Spinal cord (tissue), 10 donors: ENCODE results near the gene CNST. TPM values are rescaled to one million over a fixed set of nuclear protein-coding genes. Genes with fewer than 3 reads are reported as not detected.
"Not testable (repeated sequence)": the region's sequence is repeated elsewhere in the genome, so short reads cannot be mapped to it uniquely, and the experiment has no call there.

Experiments
- DNase-seq, 6 donors: peaks; one replicate each; pipeline versions ENCODE4 v3.0.0 to v3.0.0-alpha.2; 2013 to 2015; ENCODE audit warnings: low spot score in 6 of 6, low read depth in 4 of 6
- H3K27ac ChIP-seq: one replicate; pipeline ENCODE4 v1.5.1; 2013; ENCODE audit warnings: low read depth, low read length, control low read depth
- H3K27me3 ChIP-seq: one replicate; pipeline ENCODE4 v1.6.1; 2013; ENCODE audit warnings: low read length; ENCODE audit not compliant: control insufficient read depth, insufficient read depth
- H3K36me3 ChIP-seq: one replicate; pipeline ENCODE4 v1.6.1; 2013; ENCODE audit warnings: low read length; ENCODE audit not compliant: control insufficient read depth, insufficient read depth
- H3K4me1 ChIP-seq: one replicate; pipeline ENCODE4 v1.6.1; 2013; ENCODE audit warnings: low read length; ENCODE audit not compliant: control insufficient read depth, insufficient read depth
- H3K4me3 ChIP-seq: one replicate; pipeline ENCODE4 v1.5.1; 2013; ENCODE audit warnings: low read depth, low read length, control low read depth
- H3K9me3 ChIP-seq: one replicate; pipeline ENCODE4 v1.6.1; 2013; ENCODE audit warnings: low read length; ENCODE audit not compliant: control insufficient read depth, insufficient read depth
- WGBS: methylation state at CpG from one replicate; pipeline ENCODE4 v1.1.5; 2013; ENCODE audit warnings: missing lambda C conversion rate; ENCODE audit not compliant: insufficient coverage; 5-methylcytosine and 5-hydroxymethylcytosine counted together
- polyA plus RNA-seq, 2 donors: library from polyadenylated mRNA; unstranded; fragments of 120-200 nt; gene quantifications; one replicate each; pipeline ENCODE4 v1.2.1, GENCODE V29; 2013; ENCODE audit not compliant: insufficient read length in 2 of 2
- small RNA-seq: library from RNA; depleted of rRNA; stranded (forward); fragments of <200 nt; gene quantifications from one replicate; pipeline ENCODE3, GENCODE V24; 2014; ENCODE audit warnings: low replicate concordance
- total RNA-seq, 2 donors: library from RNA; depleted of rRNA in 1 of 2; stranded (reverse); fragments of 120-200 nt in 1 of 2; fragments of >200 nt in 1 of 2; gene quantifications; one replicate each; pipeline versions ENCODE4 v1.2.3 to v1.2.4, GENCODE V29; 2013 to 2014
- donor health status: healthy.

CNST gene
- total and polyA plus RNA-seq, 4 donors = 17.1 to 48.1 (median 21.7) TPM

GRCh38 chr1:246709196-246709595 lies 142.9 kb downstream of the CNST start:
- Histone ChIP-seq H3K27me3 (no peaks in the 10 kb centered on the region), H3K36me3 (no peaks in the 10 kb centered on the region), H3K4me3 (no peak overlapping the region), H3K27ac (no peak overlapping the region), H3K9me3 (no peaks in the 10 kb centered on the region), H3K4me1 (no peaks in the 10 kb centered on the region)
- WGBS = 98% methylated on average over 4 of the region's 4 CpGs
- no peak for DNase-seq

GRCh38 chr1:246709835-246710234 lies 143.6 kb downstream of the CNST start:
- Histone ChIP-seq H3K36me3 (no peaks in the 10 kb centered on the region), H3K9me3 (no peaks in the 10 kb centered on the region), H3K27ac (no peak overlapping the region)

GRCh38 chr1:246711548-246712003 lies 145.3 kb downstream of the CNST start:
- no peak overlapping the region for H3K4me3 ChIP-seq
- no peak overlapping the region for H3K27ac ChIP-seq
- no peak for DNase-seq
- no peaks in the 10 kb centered on the region for H3K27me3 ChIP-seq
- WGBS = 82% methylated on average over 3 of the region's 3 CpGs
- H3K4me1 ChIP-seq = no peaks in the 10 kb centered on the region
- H3K9me3 ChIP-seq = no peaks in the 10 kb centered on the region
- H3K36me3 ChIP-seq = no peaks in the 10 kb centered on the region

More at GRCh38 chr1:246709835-246710234, 143.6 kb downstream of the CNST start:
- DNase-seq = no peak
- H3K27me3 ChIP-seq = no peaks in the 10 kb centered on the region
- no peaks in the 10 kb centered on the region for H3K4me1 ChIP-seq
- H3K4me3 ChIP-seq = no peak overlapping the region
- 0% methylated on average over 1 of the region's 2 CpGs for WGBS

GRCh38 chr1:246712428-246712827 lies 146.2 kb downstream of the CNST start:
- not testable (repeated sequence) for H3K9me3 ChIP-seq, H3K4me3 ChIP-seq, H3K36me3 ChIP-seq, DNase-seq, H3K27me3 ChIP-seq, H3K27ac ChIP-seq, H3K4me1 ChIP-seq
- 82% methylated on average over 3 of the region's 5 CpGs for WGBS

Small RNAs within 50 kb of the gene (small RNA-seq; reads per million reads assigned to genes)
- gene AL356583.2 = not detected
- gene AL591623.2 = not detected

Other genes starting within 250 kb of the CNST start
- 10 to 100 TPM; 53.2 to 54.4 TPM for gene SMYD3, start 59.2 kb upstream of the CNST start, total RNA-seq
- 10 to 100 TPM; 37.5 to 45.7 TPM for gene SMYD3, start 59.2 kb upstream of the CNST start, polyA plus RNA-seq
- gene TFB2M, start 195 bp upstream of the CNST start, total RNA-seq = 10 to 100 TPM in 1 of 2 donors, 1 to 10 TPM in 1; 8.1 to 14.4 TPM
- gene TFB2M, start 195 bp upstream of the CNST start, polyA plus RNA-seq = 1 to 10 TPM; 8.6 to 9.3 TPM
- gene SCCPDH, start 158.0 kb downstream of the CNST start, total RNA-seq = 10 to 100 TPM; 69.3 to 69.4 TPM
- gene SCCPDH, start 158.0 kb downstream of the CNST start, polyA plus RNA-seq = 10 to 100 TPM; 59.3 to 61.5 TPM